ENCODE data around the gene NEK7. TPM values are rescaled to one million over a fixed set of nuclear protein-coding genes. Genes with fewer than 3 reads are reported as not detected.

Gene NEK7
- total and polyA plus RNA-seq, 9 of the 15 experiments (the other 6 are each of a cell fraction or from before 2014, with no cell fraction given) = 8.5 to 37.3 (median 27.7) TPM

- TF ChIP-seq JUN (IDR thresholded peaks at IDR 0.05; ENCODE audit: borderline replicate concordance, low read depth, low read length) = 0 out of 2 replicates have a peak, but pooled peaks have one; percentile 1
- no peak for TF ChIP-seq JUN (CRISPR knock-in tag; IDR thresholded peaks at IDR 0.05; ENCODE audit: borderline replicate concordance)
- no peak for TF ChIP-seq EP300 (IDR thresholded peaks at IDR 0.05; ENCODE audit: low read length)
- TF ChIP-seq BRD4 (IDR thresholded peaks at IDR 0.05) = 0 out of 2 replicates have a peak, but pooled peaks have one; percentile 23
- TF ChIP-seq MEF2D (tag; conservative IDR thresholded peaks at IDR 0.05; ENCODE audit: low read depth) = no peak
- no peak for TF ChIP-seq ZKSCAN8 (CRISPR knock-in tag; IDR thresholded peaks at IDR 0.05)
- no peak for TF ChIP-seq ZNF445 (CRISPR knock-in tag; IDR thresholded peaks at IDR 0.05; ENCODE audit: low read depth)
- no peak for TF ChIP-seq TCF7L2 (IDR thresholded peaks at IDR 0.05; ENCODE audit: low read depth, low read length)
- TF ChIP-seq ZZZ3 (IDR thresholded peaks at IDR 0.05) = 0 out of 2 replicates have a peak, but pooled peaks have one; percentile 37
- TF ChIP-seq ZNF263 (CRISPR knock-in tag; IDR thresholded peaks at IDR 0.05; ENCODE audit: borderline replicate concordance) = no peak
- TF ChIP-seq CHAMP1 (IDR thresholded peaks at IDR 0.05) = no peak
- TF ChIP-seq FOXP1 (CRISPR knock-in tag; IDR thresholded peaks at IDR 0.05) = no peak
- TF ChIP-seq ZNF395 (CRISPR knock-in tag; IDR thresholded peaks at IDR 0.05) = no peak
- no peak for TF ChIP-seq RBFOX2 (IDR thresholded peaks at IDR 0.05; ENCODE audit: low read depth, low read length)
- TF ChIP-seq BRF1 (IDR thresholded peaks at IDR 0.05; ENCODE audit: borderline replicate concordance, extremely low read depth, insufficient read length) = no peak
- no peak for TF ChIP-seq HSF4 (CRISPR knock-in tag; IDR thresholded peaks at IDR 0.05; ENCODE audit: borderline replicate concordance)
- no peak for TF ChIP-seq AFF4 (CRISPR knock-in tag; IDR thresholded peaks at IDR 0.05)
- TF ChIP-seq E2F3 (CRISPR knock-in tag; IDR thresholded peaks at IDR 0.05) = no peak
- no peak for TF ChIP-seq ZNF639 (CRISPR knock-in tag; conservative IDR thresholded peaks at IDR 0.05 in 1 of 2, IDR thresholded peaks at IDR 0.05 in 1 of 2)
Measured at GRCh38 chr1:198156111-198156744, 570 bp upstream of the NEK7 start (continued).
